Prostate gland (tissue), 2 donors: ENCODE data around the gene ZNF821.

Experiments used
- CTCF ChIP-seq, 4 experiments: fragments of 200-600 bp in 2 of 4; fragments of 450-650 bp in 2 of 4; sonication (generic) in 2 of 4; IDR thresholded peaks; 1 replicate in 3 of 4; 2 replicates in 1 of 4; pipeline ENCODE4 v1.5.1; 2016 to 2019; ENCODE audit warnings: antibody characterized with exemption in 4 of 4, mild to moderate bottlenecking in 2 of 4, moderate library complexity in 2 of 4
- POLR2AphosphoS5 ChIP-seq: sonication (generic); formaldehyde crosslinking; IDR thresholded peaks from one replicate; pipeline ENCODE4 v1.6.1; 2017; ENCODE audit warnings: antibody characterized with exemption

- no peak for TF ChIP-seq CTCF (IDR thresholded peaks at IDR 0.05)
- peak; percentile 30 for TF ChIP-seq POLR2AphosphoS5
These were observed 43.4 kb upstream of the ZNF821 start for GRCh38 chr16:71927383-71927782.
